CD4-positive, alpha-beta T cell (primary cell): ENCODE results near the gene HAPLN2. TPM values are rescaled to one million over a fixed set of nuclear protein-coding genes. Genes with fewer than 3 reads are reported as not detected.

ENCODE experiments used
- ATAC-seq: fragments of 200-7000 bp; cut with Tn5 transposase; one replicate; pipeline ENCODE4 v1.10.0; 2022; ENCODE audit warnings: mild to moderate bottlenecking; ENCODE audit not compliant: poor library complexity
- CTCF ChIA-PET: fragments of 350-600 bp; sonication (Branson Sonifier 250); formaldehyde crosslinking; loops from one replicate; lab custom pipeline; 2021; ENCODE audit warnings: antibody characterized with exemption, inconsistent platforms; lab: Charles Lee
- POLR2A ChIA-PET: fragments of 350-600 bp; sonication (Branson Sonifier 250); formaldehyde crosslinking; loops from one replicate; lab custom pipeline; 2021; ENCODE audit warnings: antibody characterized with exemption, inconsistent platforms; lab: Charles Lee
- DNase-seq, 14 experiments: peaks; one replicate each; pipeline ENCODE4 v3.0.0-alpha.2; 2013 to 2020; ENCODE audit warnings: mixed read lengths in 2 of 14
- H3K27ac ChIP-seq, 2 donors: one replicate each; pipeline versions ENCODE4 v1.5.1 to v1.7.0; 2013; ENCODE audit warnings: low read length in 2 of 2, low read depth in 1 of 2, mild to moderate bottlenecking in 1 of 2
- H3K27me3 ChIP-seq, 2 experiments: 1 replicate in 1 of 2; 2 replicates in 1 of 2; pipeline versions ENCODE4 v1.6.1 to v1.7.0; 2013; ENCODE audit warnings: low read length in 2 of 2, control low read depth in 1 of 2, mild to moderate bottlenecking in 1 of 2, moderate library complexity in 1 of 2; ENCODE audit not compliant: insufficient read depth in 2 of 2, control insufficient read depth in 1 of 2
- H3K36me3 ChIP-seq: one replicate; pipeline ENCODE4 v1.6.1; 2013; ENCODE audit warnings: low read length, control low read depth; ENCODE audit not compliant: insufficient read depth
- H3K4me1 ChIP-seq: one replicate; pipeline ENCODE4 v1.6.1; 2013; ENCODE audit warnings: low read length, control low read depth; ENCODE audit not compliant: insufficient read depth
- H3K4me3 ChIP-seq: one replicate; pipeline ENCODE4 v1.5.1; 2013; ENCODE audit warnings: mild to moderate bottlenecking, low read length, moderate library complexity
- H3K9me3 ChIP-seq, 2 experiments: 1 replicate in 1 of 2; 2 replicates in 1 of 2; pipeline versions ENCODE4 v1.6.1 to v1.7.0; 2013; ENCODE audit warnings: low read length in 2 of 2, mild to moderate bottlenecking in 2 of 2, control low read depth in 1 of 2, moderate library complexity in 1 of 2; ENCODE audit not compliant: control insufficient read depth in 1 of 2, insufficient read depth in 1 of 2
- H3K27ac Mint-ChIP-seq: one replicate; pipeline ENCODE4 v1.8.0; 2020; ENCODE audit warnings: mixed read lengths
- H3K27me3 Mint-ChIP-seq: one replicate; pipeline ENCODE4 v1.8.0; 2021; ENCODE audit warnings: mixed read lengths
- H3K36me3 Mint-ChIP-seq: one replicate; pipeline ENCODE4 v1.8.0; 2021; ENCODE audit warnings: low read depth, mixed read lengths
- H3K4me1 Mint-ChIP-seq: one replicate; pipeline ENCODE4 v1.8.0; 2021; ENCODE audit warnings: low read depth, mixed read lengths
- H3K4me3 Mint-ChIP-seq: one replicate; pipeline ENCODE4 v1.8.0; 2020; ENCODE audit warnings: mild to moderate bottlenecking, mixed read lengths
- H3K9me3 Mint-ChIP-seq: one replicate; pipeline ENCODE4 v1.8.0; 2020; ENCODE audit warnings: mixed read lengths
- CTCF ChIP-seq: fragments of 200-600 bp; IDR thresholded peaks from one replicate; pipeline ENCODE4 v1.8.0; 2022; ENCODE audit warnings: antibody characterized with exemption, mild to moderate bottlenecking
- intact Hi-C, 2 experiments: fragments of 100-400 bp; cut with DNase I in 1 of 2; cut with micrococcal nuclease in 1 of 2; formaldehyde crosslinking; loops; one replicate each; pipeline versions ENCODE4 v1.15.1 to v1.9.0; 2023 to 2025; cut with DNase I, micrococcal nuclease
- polyA plus RNA-seq, 2 donors: library from polyadenylated mRNA; unstranded; fragments of 120-200 nt; gene quantifications; one replicate each; pipeline ENCODE4 v1.2.1, GENCODE V29; 2013
- total RNA-seq, 174 experiments: library from RNA in 2 of 174; stranded (reverse) in 2 of 174; gene quantifications; one replicate each; pipeline ENCODE4 v1.2.3 and lab custom pipeline; 2021 to 2026

HAPLN2 gene
- under 1 TPM; 0.44 to 0.56 TPM for total RNA-seq
- polyA plus RNA-seq (2013, experiment 1 of 2): not detected
- polyA plus RNA-seq (2013, experiment 2 of 2): 0.10 TPM
- total RNA-seq (lab: John Stamatoyannopoulos, UW): 0 to 0.43 (median 0.05) reads per million in 172 experiments

DNA sequence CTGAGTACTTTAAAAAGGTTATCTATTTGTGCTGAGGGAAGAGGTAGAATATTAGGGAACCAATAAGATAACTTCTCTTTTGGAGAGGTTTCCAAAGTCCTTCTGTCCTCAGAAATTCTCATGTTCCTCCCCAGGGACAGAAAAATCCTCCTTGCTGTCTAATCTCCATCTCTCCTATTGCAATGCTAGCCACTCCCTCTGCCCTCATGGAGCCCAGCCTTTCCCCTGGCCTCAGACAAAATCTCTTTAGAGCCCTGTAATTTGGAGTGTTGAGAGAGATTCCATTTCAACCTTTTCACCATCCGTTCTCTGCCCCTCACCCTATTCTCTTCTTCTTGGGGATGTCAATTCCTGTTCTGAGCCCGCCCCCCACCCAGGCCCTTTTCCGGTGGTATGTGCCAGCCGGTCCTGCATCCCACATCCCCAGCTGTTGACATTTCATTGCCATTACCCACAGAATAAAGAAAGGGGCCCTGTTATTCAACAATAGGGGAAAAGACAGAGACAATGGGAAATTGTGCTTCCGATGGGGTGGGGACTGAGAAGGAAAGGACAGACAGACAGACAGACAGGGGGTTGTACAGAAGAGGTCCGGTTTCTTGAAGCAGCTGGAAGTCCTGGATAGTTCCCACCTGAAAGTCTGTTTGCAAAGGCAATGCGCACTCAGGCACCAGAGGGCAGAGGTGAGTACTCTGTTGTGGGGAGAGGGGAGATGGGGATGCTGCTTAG lies at the start of gene HAPLN2:
TSS of gene HAPLN2 (plus strand) at position 563 of the 729 bp plus-strand sequence. CDS start 4,076 bp downstream, outside the sequence.
- Mint-ChIP-seq H3K9me3 (no peaks in the 10 kb centered on the region), H3K4me3 (no peak within 1 kb of the TSS), H3K27ac (no peak within 1 kb of the TSS), H3K36me3 (no peaks in the 10 kb centered on the region), H3K27me3 (peaks cover 74% of the 10 kb centered on the region), H3K4me1 (no peaks in the 10 kb centered on the region)
- ChIA-PET CTCF (interaction anchor here (1.1 to 2.3 kb wide), 4 partner anchors 10 to 233 kb away, joined by 3 to 13 read pairs (median 5); no protein-coding TSS in a partner anchor), POLR2A (no interaction called here)
- Histone ChIP-seq H3K27me3 (peaks cover 36% of the 10 kb centered on the region in 2 experiments), H3K36me3 (no peaks in the 10 kb centered on the region), H3K4me3 (no peak within 1 kb of the TSS), H3K27ac (no peak within 1 kb of the TSS), H3K4me1 (peaks cover 5% of the 10 kb centered on the region), H3K9me3 (no peaks in the 10 kb centered on the region)
- intact Hi-C loops: no loop called here
- DNase-seq: peak in 5 of 14 experiments; percentile 11 to 49 (median 39)
- peak; percentile 34 for TF ChIP-seq CTCF
- peak; percentile 48 for ATAC-seq

GRCh38 chr1:156571261-156571852 lies 47.9 kb upstream of the HAPLN2 start:
- DNase-seq (no peak), ATAC-seq (no peak)
- TF ChIP-seq CTCF: no peak
- Histone ChIP-seq H3K4me1 (peaks cover 12% of the 10 kb centered on the region), H3K27me3 (peaks cover 21 to 30% of the 10 kb centered on the region in 2 experiments), H3K9me3 (peaks cover 0 to 6% of the 10 kb centered on the region in 2 experiments), H3K27ac (no peak overlapping the region), H3K4me3 (no peak overlapping the region), H3K36me3 (no peaks in the 10 kb centered on the region)
- no peak overlapping the region for H3K4me3 Mint-ChIP-seq
- intact Hi-C loops: no loop called here
- POLR2A ChIA-PET: interaction anchor here (0.8 to 2.0 kb wide), 5 partner anchors 11 to 71 kb away, joined by 3 to 15 read pairs (median 6); partner anchors contain the start of genes MEF2D and NAXE
- no peaks in the 10 kb centered on the region for H3K36me3 Mint-ChIP-seq
- H3K27me3 Mint-ChIP-seq: peaks cover 38% of the 10 kb centered on the region
- CTCF ChIA-PET: interaction anchor here (0.6 to 3.3 kb wide), 3 partner anchors 29 to 91 kb away, joined by 4 to 9 read pairs (median 6); no protein-coding TSS in a partner anchor
- H3K27ac Mint-ChIP-seq: no peak overlapping the region
- peaks cover 17% of the 10 kb centered on the region for H3K4me1 Mint-ChIP-seq
- H3K9me3 Mint-ChIP-seq: no peaks in the 10 kb centered on the region

DNA sequence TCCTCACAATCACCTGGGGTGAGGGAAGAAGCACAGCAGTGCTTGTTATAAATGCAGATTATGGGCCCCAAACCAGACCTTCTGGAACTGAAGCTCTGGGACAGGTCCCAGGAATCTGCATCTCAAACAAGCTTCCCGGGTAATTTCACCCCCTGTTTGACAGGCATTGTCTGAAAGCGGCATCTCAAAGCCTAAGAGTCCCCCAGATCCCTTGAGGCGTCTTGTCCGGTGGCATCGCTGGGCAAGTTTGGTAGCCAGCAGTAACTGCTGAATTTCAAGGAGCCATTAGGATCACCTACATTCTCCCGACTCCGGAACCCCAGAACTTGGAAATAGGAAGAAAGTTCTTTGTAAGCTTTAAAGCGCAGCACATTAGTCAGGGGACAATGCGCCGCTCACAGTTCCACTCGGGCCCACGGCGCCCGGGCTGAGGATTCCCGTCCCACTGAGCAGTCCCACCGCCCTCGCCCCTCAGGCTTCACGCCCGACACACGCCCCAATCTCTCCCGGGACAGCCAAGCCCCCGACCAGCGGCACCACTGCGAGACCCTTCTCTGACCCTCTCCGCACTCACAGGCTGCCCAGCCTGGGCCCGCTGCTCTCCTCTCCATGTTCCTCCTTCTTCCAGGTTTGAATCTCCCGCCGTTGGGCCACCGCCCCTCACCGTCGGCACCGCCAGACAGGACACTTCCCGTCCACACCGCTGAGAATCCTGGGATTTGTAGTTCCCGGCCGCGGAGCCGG lies 47.1 kb upstream of the HAPLN2 start, which contains the start of gene IQGAP3:
TSS of gene IQGAP3 (minus strand) at position 647 of the 744 bp plus-strand sequence. CDS start at position 611, 36 bp downstream.
- H3K9me3 Mint-ChIP-seq: no peaks in the 10 kb centered on the region
- peaks cover 21 to 30% of the 10 kb centered on the region in 2 experiments for H3K27me3 ChIP-seq
- POLR2A ChIA-PET: interaction anchor here (0.8 to 2.0 kb wide), 5 partner anchors 10 to 71 kb away, joined by 3 to 15 read pairs (median 6); partner anchors contain the start of genes MEF2D and NAXE
- intact Hi-C loops: no loop called here
- DNase-seq: peak; percentile 47 to 87 (median 66)
- CTCF ChIA-PET: interaction anchor here (0.6 to 3.3 kb wide), 4 partner anchors 28 to 92 kb away, joined by 3 to 9 read pairs (median 5); no protein-coding TSS in a partner anchor
- peaks cover 17% of the 10 kb centered on the region for H3K4me1 Mint-ChIP-seq
- no peak for TF ChIP-seq CTCF
- ATAC-seq: peak; percentile 95
- H3K27me3 Mint-ChIP-seq: peaks cover 38% of the 10 kb centered on the region
- peaks cover 0 to 6% of the 10 kb centered on the region in 2 experiments for H3K9me3 ChIP-seq
- H3K36me3 Mint-ChIP-seq: no peaks in the 10 kb centered on the region
- H3K4me3 Mint-ChIP-seq: peak within 1 kb of the TSS; percentile 82
- H3K27ac Mint-ChIP-seq: no peak within 1 kb of the TSS
- peak within 1 kb of the TSS; percentile 44 for H3K4me3 ChIP-seq
- peaks cover 12% of the 10 kb centered on the region for H3K4me1 ChIP-seq
- H3K36me3 ChIP-seq: no peaks in the 10 kb centered on the region
- H3K27ac ChIP-seq: no peak within 1 kb of the TSS
